Fibroblast of villous mesenchyme (primary cell): ENCODE data around the gene METTL15. TPM values are rescaled to one million over a fixed set of nuclear protein-coding genes. Genes with fewer than 3 reads are reported as not detected.
"Not testable (repeated sequence)": the region's sequence is repeated elsewhere in the genome, so short reads cannot be mapped to it uniquely, and the experiment has no call there.

ENCODE experiments used
- DNase-seq: peaks from one replicate; pipeline ENCODE4 v3.0.0-alpha.2; 2010; ENCODE audit warnings: low read depth
- H3K4me3 ChIP-seq: 2 replicates; pipeline ENCODE4 v1.5.1; 2011; ENCODE audit warnings: low read depth, mild to moderate bottlenecking, low read length
- total RNA-seq: library from RNA; depleted of rRNA; stranded (reverse); fragments of >200 nt; gene quantifications from 2 replicates; pipeline ENCODE4 v1.2.3, GENCODE V29; 2012
- TF ChIP-seq, protein P1 (sequence below): IDR thresholded peaks from 2 replicates; pipeline ENCODE4 v1.5.1; 2012; ENCODE audit warnings: low read depth, mild to moderate bottlenecking, low read length; ENCODE audit not compliant: insufficient read depth

METTL15 gene
- total RNA-seq, 1 donor, result 28.1 TPM

DNA sequence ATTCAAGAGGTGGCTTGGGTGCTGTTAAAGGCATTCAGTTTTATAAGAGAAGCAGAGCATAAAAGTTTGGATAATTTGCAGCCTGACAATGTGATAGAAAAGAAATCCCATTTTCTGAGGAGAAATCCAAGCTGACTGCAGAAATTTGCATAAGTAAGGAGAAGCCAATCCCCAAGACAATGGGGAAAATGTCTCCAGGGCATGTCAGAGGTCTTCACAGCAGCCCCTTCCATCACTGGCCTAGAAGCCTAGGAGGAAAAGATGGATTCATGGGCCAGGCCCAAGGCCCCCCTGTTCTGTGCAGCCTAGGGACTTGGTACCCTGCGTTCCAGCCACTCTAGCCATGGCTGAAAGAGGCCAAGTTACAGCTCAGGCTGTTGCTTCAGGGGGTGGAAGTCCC is 207.3 kb downstream of the METTL15 start:
- DNase-seq, result no peak
- no peak overlapping the region for H3K4me3 ChIP-seq
- TF ChIP-seq, protein P1, sequence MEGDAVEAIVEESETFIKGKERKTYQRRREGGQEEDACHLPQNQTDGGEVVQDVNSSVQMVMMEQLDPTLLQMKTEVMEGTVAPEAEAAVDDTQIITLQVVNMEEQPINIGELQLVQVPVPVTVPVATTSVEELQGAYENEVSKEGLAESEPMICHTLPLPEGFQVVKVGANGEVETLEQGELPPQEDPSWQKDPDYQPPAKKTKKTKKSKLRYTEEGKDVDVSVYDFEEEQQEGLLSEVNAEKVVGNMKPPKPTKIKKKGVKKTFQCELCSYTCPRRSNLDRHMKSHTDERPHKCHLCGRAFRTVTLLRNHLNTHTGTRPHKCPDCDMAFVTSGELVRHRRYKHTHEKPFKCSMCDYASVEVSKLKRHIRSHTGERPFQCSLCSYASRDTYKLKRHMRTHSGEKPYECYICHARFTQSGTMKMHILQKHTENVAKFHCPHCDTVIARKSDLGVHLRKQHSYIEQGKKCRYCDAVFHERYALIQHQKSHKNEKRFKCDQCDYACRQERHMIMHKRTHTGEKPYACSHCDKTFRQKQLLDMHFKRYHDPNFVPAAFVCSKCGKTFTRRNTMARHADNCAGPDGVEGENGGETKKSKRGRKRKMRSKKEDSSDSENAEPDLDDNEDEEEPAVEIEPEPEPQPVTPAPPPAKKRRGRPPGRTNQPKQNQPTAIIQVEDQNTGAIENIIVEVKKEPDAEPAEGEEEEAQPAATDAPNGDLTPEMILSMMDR, result no peak

DNA sequence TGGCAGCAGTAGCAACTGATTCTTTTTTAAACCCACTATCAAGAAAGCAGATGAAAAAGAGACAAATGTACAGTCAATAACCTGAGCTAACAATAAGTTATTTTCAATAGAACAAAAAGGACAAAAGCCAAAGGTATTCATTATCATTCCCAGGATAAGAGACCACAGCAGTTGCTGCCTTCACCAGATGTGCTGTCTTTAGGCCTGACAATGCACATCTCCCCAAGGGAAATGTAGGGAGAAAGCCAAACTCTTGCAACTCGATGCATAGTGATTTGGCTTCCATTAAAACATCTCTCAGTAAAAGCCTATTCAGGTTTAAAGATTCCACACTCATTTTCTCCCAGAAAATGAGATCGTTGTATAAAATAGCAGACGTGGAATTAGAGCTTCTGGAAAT is 210.7 kb downstream of the METTL15 start:
- no peak for DNase-seq
- TF ChIP-seq, protein P1, result no peak
- no peak overlapping the region for H3K4me3 ChIP-seq

DNA sequence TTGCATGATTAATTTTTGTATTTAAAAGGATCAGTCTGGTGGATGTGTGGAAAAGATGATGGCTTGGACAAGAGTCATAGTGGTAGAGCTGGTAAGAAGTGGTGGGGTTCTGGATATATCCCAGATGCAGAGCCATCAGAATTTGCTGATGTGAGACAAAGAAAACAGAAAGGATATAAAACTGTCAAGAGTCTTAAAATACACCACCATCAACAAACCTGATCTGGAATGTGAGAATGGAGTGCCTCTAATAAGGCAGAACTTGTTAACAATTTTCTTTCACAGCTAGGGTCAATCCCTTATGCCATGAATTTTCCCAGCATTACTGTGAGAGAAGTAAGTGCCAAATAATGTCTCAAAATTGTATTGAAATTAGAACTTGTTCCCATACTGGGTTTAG is 215.4 kb downstream of the METTL15 start:
- TF ChIP-seq, protein P1, result no peak
- no peak overlapping the region for H3K4me3 ChIP-seq
- DNase-seq, result peak; percentile 13

DNA sequence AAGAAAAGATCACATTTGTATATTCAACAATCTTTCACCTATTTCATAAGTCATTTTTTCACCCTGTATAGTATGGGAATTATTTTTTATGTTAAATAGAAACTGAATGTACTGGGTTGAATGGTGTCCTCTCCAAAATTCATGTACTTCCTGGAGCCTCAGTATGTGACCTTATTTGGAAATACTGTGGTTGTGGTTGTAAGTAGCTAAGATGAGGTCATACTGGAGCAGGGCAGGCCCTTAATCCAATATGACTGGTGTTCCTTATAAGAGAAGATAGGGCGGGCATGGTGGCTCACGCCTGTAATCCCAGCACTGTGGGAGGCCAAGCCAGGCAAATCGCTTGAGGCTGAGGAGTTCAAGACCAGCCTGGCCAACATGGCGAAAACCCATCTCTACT is 224.2 kb downstream of the METTL15 start:
- not testable (repeated sequence) for DNase-seq, H3K4me3 ChIP-seq

DNA sequence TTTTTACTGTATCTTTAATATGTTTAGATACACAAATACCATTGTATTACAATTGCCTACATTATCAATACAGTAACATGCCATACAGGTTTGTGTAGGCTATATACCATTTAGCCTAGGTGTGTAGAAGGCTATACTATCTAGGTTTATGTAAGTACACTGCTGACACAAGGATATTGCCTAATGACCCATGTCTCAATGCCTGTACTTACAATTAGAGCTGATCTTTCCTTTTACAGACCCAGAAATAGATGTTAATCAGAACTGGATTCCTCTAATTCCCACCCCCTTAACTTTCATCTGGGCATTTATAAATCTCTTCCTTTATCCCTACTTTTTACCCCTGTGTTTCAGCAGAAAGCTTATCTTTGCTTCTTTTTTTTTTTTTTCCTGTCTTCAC is 229.5 kb downstream of the METTL15 start:
- H3K4me3 ChIP-seq, result no peak overlapping the region
- DNase-seq, result peak; percentile 63
- TF ChIP-seq, protein P1, result no peak

DNA sequence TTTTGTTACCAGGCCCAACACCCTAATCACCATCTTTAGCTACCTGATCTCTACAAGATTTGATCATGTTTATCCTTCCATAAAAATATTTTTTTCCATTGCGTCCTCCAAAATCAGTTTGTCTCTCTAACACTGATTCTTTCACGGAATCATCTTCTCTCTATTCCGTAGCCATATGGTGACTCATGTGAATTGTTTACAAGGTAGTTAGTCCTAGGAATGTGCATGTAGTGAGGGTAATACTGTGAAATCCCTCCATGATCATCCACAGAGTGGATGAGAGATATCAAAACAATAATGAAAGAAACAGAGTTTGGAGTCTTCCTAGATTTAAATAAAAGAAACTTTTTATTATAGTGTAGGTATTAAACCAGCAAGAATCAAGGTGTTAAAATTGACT is 230.2 kb downstream of the METTL15 start:
- TF ChIP-seq, protein P1, result no peak
- H3K4me3 ChIP-seq, result no peak overlapping the region
- peak; percentile 59 for DNase-seq

DNA sequence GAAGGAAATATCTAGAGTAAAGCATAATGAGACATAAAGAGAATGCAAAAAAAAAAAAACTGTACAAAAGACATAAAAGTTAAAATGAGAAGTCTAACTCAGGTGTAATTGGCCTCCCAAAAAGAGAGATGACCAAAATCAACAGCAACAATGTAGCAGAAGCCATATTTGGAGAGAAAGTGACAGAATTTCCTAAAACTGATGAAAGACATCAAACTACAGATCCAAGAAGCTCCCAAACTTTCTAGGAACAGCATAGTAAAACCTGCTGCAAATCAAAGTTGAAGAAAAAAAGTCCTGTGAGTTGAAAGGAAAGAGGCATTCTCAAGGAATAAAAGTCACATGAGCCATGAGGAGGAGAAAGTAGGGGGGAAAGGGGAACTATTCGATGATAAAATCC is 231.3 kb downstream of the METTL15 start:
- DNase-seq, result no peak
- TF ChIP-seq, protein P1, result no peak
- H3K4me3 ChIP-seq, result no peak overlapping the region
